Measurements from ENCODE around the gene LAPTM4A. TPM values are rescaled to one million over a fixed set of nuclear protein-coding genes. Genes with fewer than 3 reads are reported as not detected.
"Not testable (repeated sequence)": the region's sequence is repeated elsewhere in the genome, so short reads cannot be mapped to it uniquely, and the experiment has no call there.

The LAPTM4A gene
- total and polyA plus RNA-seq, 5 donors from 2014 or later = 74.1 to 141 (median 131) TPM

- not testable (repeated sequence) for H3K9me3 Mint-ChIP-seq; H3K27ac Mint-ChIP-seq; H3K4me3 Mint-ChIP-seq; H3K4me1 ChIP-seq (ENCODE audit: control insufficient read depth, insufficient read depth, low read length, poor library complexity, severe bottlenecking); H3K4me3 ChIP-seq (ENCODE audit: low read depth, low read length); ATAC-seq (ENCODE audit: low read depth in 2 of 2); H3K27me3 ChIP-seq (ENCODE audit: control insufficient read depth, insufficient read depth, low read length); DNase-seq; H3K9me3 ChIP-seq (ENCODE audit: control insufficient read depth in 2 of 2, low read length in 2 of 2); H3K27ac ChIP-seq (ENCODE audit: insufficient read depth, low read length, poor library complexity, severe bottlenecking); H3K4me1 Mint-ChIP-seq; H3K36me3 ChIP-seq (ENCODE audit: control insufficient read depth, insufficient read depth, low read length); H3K36me3 Mint-ChIP-seq
- peaks cover 15% of the 10 kb centered on the region for H3K27me3 Mint-ChIP-seq
Measured at GRCh38 chr2:20074046-20074648, 22.7 kb upstream of the LAPTM4A start.

GRCh38 chr2:20073460-20073859 lies 22.0 kb upstream of the LAPTM4A start:
- Mint-ChIP-seq H3K9me3 (no peaks in the 10 kb centered on the region), H3K27ac (no peak overlapping the region), H3K4me1 (no peaks in the 10 kb centered on the region), H3K27me3 (peaks cover 15% of the 10 kb centered on the region), H3K4me3 (no peak overlapping the region), H3K36me3 (no peaks in the 10 kb centered on the region)
- Histone ChIP-seq H3K9me3 (ENCODE audit: control insufficient read depth in 2 of 2, low read length in 2 of 2) (no peaks in the 10 kb centered on the region), H3K36me3 (ENCODE audit: control insufficient read depth, insufficient read depth, low read length) (no peaks in the 10 kb centered on the region), H3K4me1 (ENCODE audit: control insufficient read depth, insufficient read depth, low read length, poor library complexity, severe bottlenecking) (no peaks in the 10 kb centered on the region), H3K27ac (ENCODE audit: insufficient read depth, low read length, poor library complexity, severe bottlenecking) (no peak overlapping the region), H3K27me3 (ENCODE audit: control insufficient read depth, insufficient read depth, low read length) (no peaks in the 10 kb centered on the region), H3K4me3 (ENCODE audit: low read depth, low read length) (no peak overlapping the region)
- DNase-seq = no peak
- ATAC-seq (ENCODE audit: low read depth in 2 of 2) = no peak

- H3K27ac Mint-ChIP-seq = no peak overlapping the region
- H3K27me3 Mint-ChIP-seq = peaks cover 15% of the 10 kb centered on the region
- H3K4me3 Mint-ChIP-seq = no peak overlapping the region
- Histone ChIP-seq H3K27ac (ENCODE audit: insufficient read depth, low read length, poor library complexity, severe bottlenecking) (no peak overlapping the region), H3K9me3 (ENCODE audit: control insufficient read depth in 2 of 2, low read length in 2 of 2) (no peaks in the 10 kb centered on the region), H3K27me3 (ENCODE audit: control insufficient read depth, insufficient read depth, low read length) (peaks cover 2% of the 10 kb centered on the region), H3K36me3 (ENCODE audit: control insufficient read depth, insufficient read depth, low read length) (no peaks in the 10 kb centered on the region), H3K4me1 (ENCODE audit: control insufficient read depth, insufficient read depth, low read length, poor library complexity, severe bottlenecking) (no peaks in the 10 kb centered on the region), H3K4me3 (ENCODE audit: low read depth, low read length) (no peak overlapping the region)
- no peak for ATAC-seq (ENCODE audit: low read depth in 2 of 2)
- DNase-seq = no peak
- no peaks in the 10 kb centered on the region for H3K9me3 Mint-ChIP-seq
- no peaks in the 10 kb centered on the region for H3K36me3 Mint-ChIP-seq
- no peaks in the 10 kb centered on the region for H3K4me1 Mint-ChIP-seq
Measured at GRCh38 chr2:20072436-20073158, 21.2 kb upstream of the LAPTM4A start.

GRCh38 chr2:20071397-20072383 lies 20.3 kb upstream of the LAPTM4A start:
- no peaks in the 10 kb centered on the region for H3K9me3 Mint-ChIP-seq

GRCh38 chr2:20069756-20070155 lies 18.3 kb upstream of the LAPTM4A start:
- Histone ChIP-seq H3K27me3 (ENCODE audit: control insufficient read depth, insufficient read depth, low read length) (peaks cover 2% of the 10 kb centered on the region), H3K4me1 (ENCODE audit: control insufficient read depth, insufficient read depth, low read length, poor library complexity, severe bottlenecking) (no peaks in the 10 kb centered on the region), H3K36me3 (ENCODE audit: control insufficient read depth, insufficient read depth, low read length) (no peaks in the 10 kb centered on the region), H3K9me3 (ENCODE audit: control insufficient read depth in 2 of 2, low read length in 2 of 2) (no peaks in the 10 kb centered on the region), H3K27ac (ENCODE audit: insufficient read depth, low read length, poor library complexity, severe bottlenecking) (no peak overlapping the region), H3K4me3 (ENCODE audit: low read depth, low read length) (no peak overlapping the region)
- ATAC-seq (ENCODE audit: low read depth in 2 of 2) (no peak), DNase-seq (no peak)
- H3K27me3 Mint-ChIP-seq = peaks cover 11% of the 10 kb centered on the region
- H3K4me1 Mint-ChIP-seq = no peaks in the 10 kb centered on the region
- H3K4me3 Mint-ChIP-seq = no peak overlapping the region
- no peak overlapping the region for H3K27ac Mint-ChIP-seq
- H3K9me3 Mint-ChIP-seq = no peaks in the 10 kb centered on the region
- no peaks in the 10 kb centered on the region for H3K36me3 Mint-ChIP-seq

More at GRCh38 chr2:20071397-20072383, 20.3 kb upstream of the LAPTM4A start:
- DNase-seq = no peak
- peaks cover 2% of the 10 kb centered on the region for H3K27me3 ChIP-seq (ENCODE audit: control insufficient read depth, insufficient read depth, low read length)
- H3K27me3 Mint-ChIP-seq = peaks cover 11% of the 10 kb centered on the region
- no peak overlapping the region for H3K4me3 ChIP-seq (ENCODE audit: low read depth, low read length)
- no peak for ATAC-seq (ENCODE audit: low read depth in 2 of 2)
- no peaks in the 10 kb centered on the region for H3K36me3 Mint-ChIP-seq
- no peaks in the 10 kb centered on the region for H3K4me1 ChIP-seq (ENCODE audit: control insufficient read depth, insufficient read depth, low read length, poor library complexity, severe bottlenecking)
- peak overlapping the region in 1 of 3 donors; percentile 7 for H3K27ac Mint-ChIP-seq
- H3K4me3 Mint-ChIP-seq = no peak overlapping the region
- no peaks in the 10 kb centered on the region for H3K9me3 ChIP-seq (ENCODE audit: control insufficient read depth in 2 of 2, low read length in 2 of 2)
- no peaks in the 10 kb centered on the region for H3K4me1 Mint-ChIP-seq
- H3K27ac ChIP-seq (ENCODE audit: insufficient read depth, low read length, poor library complexity, severe bottlenecking) = no peak overlapping the region
- no peaks in the 10 kb centered on the region for H3K36me3 ChIP-seq (ENCODE audit: control insufficient read depth, insufficient read depth, low read length)

GRCh38 chr2:20067992-20068584 lies 16.7 kb upstream of the LAPTM4A start:
- Histone ChIP-seq H3K9me3 (ENCODE audit: control insufficient read depth in 2 of 2, low read length in 2 of 2) (no peaks in the 10 kb centered on the region), H3K27me3 (ENCODE audit: control insufficient read depth, insufficient read depth, low read length) (peaks cover 6% of the 10 kb centered on the region), H3K4me1 (ENCODE audit: control insufficient read depth, insufficient read depth, low read length, poor library complexity, severe bottlenecking) (no peaks in the 10 kb centered on the region), H3K27ac (ENCODE audit: insufficient read depth, low read length, poor library complexity, severe bottlenecking) (no peak overlapping the region), H3K36me3 (ENCODE audit: control insufficient read depth, insufficient read depth, low read length) (no peaks in the 10 kb centered on the region), H3K4me3 (ENCODE audit: low read depth, low read length) (no peak overlapping the region)
- no peak for ATAC-seq (ENCODE audit: low read depth in 2 of 2)
- no peak for DNase-seq
- Mint-ChIP-seq H3K4me3 (no peak overlapping the region), H3K36me3 (no peaks in the 10 kb centered on the region), H3K4me1 (peaks cover 0 to 3% (median 0%) of the 10 kb centered on the region in 4 donors), H3K27me3 (peaks cover 17% of the 10 kb centered on the region), H3K9me3 (no peaks in the 10 kb centered on the region), H3K27ac (no peak overlapping the region)

- no peak overlapping the region for H3K27ac Mint-ChIP-seq
- H3K4me3 Mint-ChIP-seq = no peak overlapping the region
- Histone ChIP-seq H3K27me3 (ENCODE audit: control insufficient read depth, insufficient read depth, low read length) (peaks cover 8% of the 10 kb centered on the region), H3K9me3 (ENCODE audit: control insufficient read depth in 2 of 2, low read length in 2 of 2) (no peaks in the 10 kb centered on the region), H3K4me3 (ENCODE audit: low read depth, low read length) (no peak overlapping the region), H3K27ac (ENCODE audit: insufficient read depth, low read length, poor library complexity, severe bottlenecking) (no peak overlapping the region), H3K36me3 (ENCODE audit: control insufficient read depth, insufficient read depth, low read length) (no peaks in the 10 kb centered on the region), H3K4me1 (ENCODE audit: control insufficient read depth, insufficient read depth, low read length, poor library complexity, severe bottlenecking) (no peaks in the 10 kb centered on the region)
- DNase-seq (no peak), ATAC-seq (ENCODE audit: low read depth in 2 of 2) (no peak)
- H3K27me3 Mint-ChIP-seq = peaks cover 24% of the 10 kb centered on the region
- H3K9me3 Mint-ChIP-seq = no peaks in the 10 kb centered on the region
- no peaks in the 10 kb centered on the region for H3K36me3 Mint-ChIP-seq
- H3K4me1 Mint-ChIP-seq = peaks cover 0 to 3% (median 0%) of the 10 kb centered on the region in 4 donors
Measured at GRCh38 chr2:20065885-20066602, 14.6 kb upstream of the LAPTM4A start.

All from CD4-positive, CD25-positive, alpha-beta regulatory T cell (primary cell).